Glomerular visceral epithelial cell (primary cell): ENCODE measurements around the gene SF3B4.
"Not testable (repeated sequence)": the region's sequence is repeated elsewhere in the genome, so short reads cannot be mapped to it uniquely, and the experiment has no call there.

Experiments
- DNase-seq: peaks from one replicate; pipeline ENCODE4 v3.0.0-alpha.2; 2016; ENCODE audit errors: extremely low spot score

Gene SF3B4, protein sequence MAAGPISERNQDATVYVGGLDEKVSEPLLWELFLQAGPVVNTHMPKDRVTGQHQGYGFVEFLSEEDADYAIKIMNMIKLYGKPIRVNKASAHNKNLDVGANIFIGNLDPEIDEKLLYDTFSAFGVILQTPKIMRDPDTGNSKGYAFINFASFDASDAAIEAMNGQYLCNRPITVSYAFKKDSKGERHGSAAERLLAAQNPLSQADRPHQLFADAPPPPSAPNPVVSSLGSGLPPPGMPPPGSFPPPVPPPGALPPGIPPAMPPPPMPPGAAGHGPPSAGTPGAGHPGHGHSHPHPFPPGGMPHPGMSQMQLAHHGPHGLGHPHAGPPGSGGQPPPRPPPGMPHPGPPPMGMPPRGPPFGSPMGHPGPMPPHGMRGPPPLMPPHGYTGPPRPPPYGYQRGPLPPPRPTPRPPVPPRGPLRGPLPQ

DNA sequence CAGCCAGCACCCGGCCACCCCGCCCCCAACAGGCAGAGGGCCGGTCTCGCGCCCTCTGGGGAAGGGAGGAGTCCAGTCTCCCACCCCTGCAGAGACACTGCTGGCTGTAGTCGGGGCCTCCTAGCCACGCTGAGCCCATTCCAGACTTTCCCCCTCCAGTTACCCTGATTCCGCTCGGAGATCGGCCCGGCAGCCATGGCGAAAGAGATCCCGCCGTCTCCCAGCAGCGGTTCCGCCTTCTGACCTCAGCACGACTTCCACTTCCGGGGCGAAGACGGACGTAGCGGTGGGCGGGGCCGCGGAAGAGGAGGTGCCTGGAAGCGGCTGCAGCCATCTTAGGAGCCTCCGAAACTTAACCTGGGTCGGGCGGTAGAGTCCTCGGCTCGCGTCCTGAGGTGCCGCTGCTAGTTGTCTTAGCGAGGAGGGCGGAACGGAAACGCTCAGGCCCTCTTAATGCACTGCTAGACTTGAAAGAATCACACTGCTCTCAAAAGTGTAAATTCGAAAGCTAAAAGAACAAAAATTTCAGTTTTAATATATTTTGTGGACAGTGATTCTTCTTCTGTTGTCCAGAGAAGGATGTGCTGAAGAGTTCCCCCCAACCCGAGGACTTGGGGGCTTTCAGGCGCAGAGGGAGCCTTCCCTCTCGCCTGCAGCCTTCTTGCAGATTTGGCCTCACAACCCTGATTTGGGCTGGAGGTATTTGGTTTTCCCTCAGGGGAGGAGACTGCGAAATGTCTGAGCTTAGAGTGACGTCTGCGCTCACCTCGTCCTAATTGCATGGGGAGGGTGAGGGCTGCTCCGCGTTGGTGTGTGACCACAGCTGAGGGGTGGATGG is at the start of gene SF3B4:
TSS of gene SF3B4 (minus strand) at position 241 of the 838 bp plus-strand sequence. CDS start at position 197, 44 bp downstream.
- peak; percentile 94 for DNase-seq

DNA sequence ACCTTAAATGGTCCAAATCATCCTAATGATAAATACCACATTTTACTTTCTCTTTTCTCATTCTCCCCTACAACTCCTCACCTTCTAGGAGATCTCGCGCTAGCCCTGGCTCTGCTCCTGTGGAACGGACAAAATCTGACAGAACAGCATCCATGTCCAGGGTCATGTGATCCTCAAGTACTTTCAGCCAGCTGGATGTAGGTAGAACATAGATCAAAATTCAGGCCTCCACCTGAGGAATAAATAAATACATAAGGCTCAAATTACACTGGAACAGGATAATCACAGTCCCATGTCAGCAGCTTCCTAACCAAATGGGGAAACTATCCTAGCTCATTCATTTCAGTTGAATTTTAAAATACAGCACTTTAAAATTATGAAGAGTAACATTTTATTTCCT is 49.7 kb upstream of the SF3B4 start:
- DNase-seq, result no peak

DNA sequence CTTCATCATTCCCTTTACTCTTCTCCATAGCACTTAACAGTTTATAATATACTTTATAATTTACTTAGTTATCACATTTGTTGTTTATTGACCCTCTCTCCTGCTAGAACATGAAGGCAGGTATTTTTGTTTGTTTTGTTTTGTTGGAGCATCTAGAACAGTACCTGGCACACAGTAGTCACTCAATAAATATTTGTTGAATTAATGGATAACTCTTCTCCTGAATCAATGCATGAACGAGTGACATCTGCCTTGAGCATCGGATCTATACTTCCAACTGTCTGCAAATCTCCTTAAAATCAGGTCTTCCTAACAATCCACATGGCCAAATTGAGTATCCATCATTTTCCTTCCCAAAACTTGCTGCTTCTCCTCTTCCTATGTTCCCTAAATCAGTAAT is 44.9 kb upstream of the SF3B4 start:
- DNase-seq, result no peak

DNA sequence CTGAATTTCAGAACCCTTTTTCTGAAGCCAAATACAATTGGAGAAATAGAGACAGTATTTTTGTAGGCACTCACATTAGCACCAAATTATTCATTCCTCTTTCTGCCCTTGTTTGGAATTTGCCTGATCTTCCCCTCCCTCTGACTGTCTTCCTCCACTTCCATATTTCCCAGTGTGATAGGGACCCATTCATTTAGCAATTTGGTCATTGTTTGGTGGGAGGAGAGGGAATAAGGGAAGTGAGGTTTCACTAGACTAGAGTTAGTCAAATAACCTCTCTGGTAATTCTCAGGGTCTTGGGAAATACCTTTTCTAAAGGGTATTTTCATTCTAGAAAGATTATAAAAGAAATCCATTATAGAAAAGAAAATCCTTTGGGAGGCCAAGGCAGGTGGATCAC is 40.0 kb upstream of the SF3B4 start:
- DNase-seq, result no peak

DNA sequence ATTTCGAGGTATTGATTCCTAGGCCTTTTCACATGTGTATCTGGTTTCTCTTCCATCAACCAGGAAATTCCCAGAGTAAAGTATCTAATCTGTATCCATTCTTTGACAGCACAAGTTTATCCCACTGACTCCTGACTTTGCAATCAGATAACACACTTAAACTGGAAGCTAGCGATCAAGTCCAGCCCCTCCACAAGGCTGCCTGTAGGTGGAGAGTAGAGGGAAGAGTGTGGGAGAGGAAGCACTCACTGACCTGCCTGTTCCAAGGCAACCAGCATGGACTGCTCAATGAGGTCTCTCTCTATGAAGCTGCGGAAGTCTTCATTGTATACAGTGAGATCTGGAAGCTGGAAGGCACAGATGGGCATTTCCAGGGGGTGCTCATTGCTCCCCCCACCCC is 39.4 kb upstream of the SF3B4 start:
- no peak for DNase-seq

DNA sequence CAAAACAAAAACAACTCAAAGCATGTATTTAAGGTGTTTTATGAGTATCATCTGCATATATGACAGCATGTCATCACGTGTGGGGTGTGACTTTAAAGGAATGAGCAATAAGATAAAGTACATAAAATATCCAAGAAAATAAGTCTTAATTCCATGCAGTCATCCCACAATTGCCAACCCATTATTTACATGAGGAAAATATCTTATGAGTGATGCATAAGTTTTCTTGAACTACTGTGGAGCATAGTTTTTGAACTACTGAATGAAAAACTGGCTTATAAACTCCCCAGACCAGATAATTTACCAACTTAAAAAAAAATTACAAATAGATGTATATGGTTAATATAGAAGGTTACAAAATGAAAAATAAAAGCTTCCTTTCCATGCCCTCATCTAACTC is 38.8 kb upstream of the SF3B4 start:
- DNase-seq, result no peak

DNA sequence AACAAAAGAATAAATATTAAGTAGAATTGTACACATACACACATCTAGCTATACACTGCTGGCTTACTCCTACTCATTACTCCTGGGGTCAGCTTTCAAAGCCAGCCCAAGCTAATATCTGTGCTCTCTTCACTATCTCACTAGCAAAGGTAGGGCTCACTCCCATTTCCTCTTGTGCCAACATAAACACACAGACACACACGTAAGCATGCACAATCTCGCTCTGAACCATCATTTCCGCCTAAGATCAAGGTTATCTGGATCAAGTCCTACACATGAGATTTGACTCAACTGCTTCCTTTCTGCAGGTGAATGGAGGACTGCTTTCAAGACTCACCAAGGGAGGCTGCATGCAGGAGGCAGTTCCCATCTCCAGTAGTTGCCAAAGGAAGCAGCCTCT is 37.8 kb upstream of the SF3B4 start:
- DNase-seq, result no peak

DNA sequence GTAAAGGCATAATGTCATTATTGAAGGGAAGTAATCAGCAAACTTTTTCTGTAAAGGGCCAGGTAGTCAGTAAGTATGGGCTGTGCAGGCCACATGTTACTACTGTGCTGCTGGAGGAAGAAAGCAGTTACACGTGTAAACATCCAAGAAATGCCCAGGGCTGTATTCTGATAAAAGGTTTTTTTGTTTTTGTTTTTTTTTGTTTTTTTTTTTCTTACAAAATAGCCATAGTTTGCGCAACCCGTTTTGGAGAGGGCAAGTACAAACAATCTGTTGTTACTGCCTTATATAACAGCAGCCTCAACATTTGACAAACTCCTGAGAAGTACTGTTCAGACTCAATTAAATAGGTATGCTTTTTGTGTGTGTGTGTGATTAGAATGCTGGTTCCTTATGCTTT is 35.8 kb upstream of the SF3B4 start:
- no peak for DNase-seq

DNA sequence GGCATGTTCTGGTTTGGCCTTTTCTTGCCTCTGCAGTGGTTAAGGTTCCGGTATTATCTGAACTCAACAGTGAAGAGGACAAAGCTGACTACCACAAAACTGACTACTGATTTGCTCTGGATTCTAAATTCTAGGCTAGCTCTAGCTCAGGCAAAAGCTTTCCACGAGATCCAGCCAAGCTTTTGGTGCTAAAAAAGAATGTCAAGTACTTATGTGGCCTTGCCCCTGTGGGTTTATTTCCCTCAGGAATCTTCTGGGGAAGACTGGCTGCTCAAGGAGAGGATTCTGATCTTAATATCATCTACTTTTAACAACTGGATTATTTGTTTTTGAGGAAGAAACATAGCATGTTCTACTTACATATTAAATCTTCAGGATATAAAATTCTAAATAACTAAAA is 35.1 kb upstream of the SF3B4 start:
- DNase-seq, result no peak

DNA sequence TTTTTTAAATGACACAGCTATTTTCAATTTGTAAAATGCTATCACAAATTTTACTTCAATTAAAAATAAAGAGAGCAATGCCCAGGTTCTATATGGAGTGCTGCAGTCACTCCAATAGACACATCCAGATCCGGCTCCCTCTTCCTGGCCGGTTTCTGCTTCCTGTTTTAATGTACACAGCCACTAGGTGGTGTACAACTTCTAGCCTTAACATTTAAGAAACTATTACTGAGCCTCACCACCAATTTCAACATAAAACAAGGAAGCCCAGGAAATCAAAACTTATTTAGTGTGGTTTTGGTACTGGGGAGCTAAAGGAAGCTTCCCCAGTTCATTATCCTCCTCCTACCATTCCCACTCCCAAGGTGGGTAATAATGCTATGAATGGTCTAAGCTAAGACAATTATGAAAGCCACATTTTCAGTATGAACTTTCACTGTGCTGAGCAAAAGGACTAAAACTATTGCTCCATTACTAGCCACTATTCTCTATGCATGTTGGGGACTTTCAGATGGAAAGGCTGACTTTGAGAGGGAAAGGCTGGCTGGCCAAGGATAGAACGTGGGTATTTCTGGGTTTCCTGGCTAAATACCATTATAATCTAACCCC is 34.5 kb upstream of the SF3B4 start:
- DNase-seq, result peak; percentile 80

DNA sequence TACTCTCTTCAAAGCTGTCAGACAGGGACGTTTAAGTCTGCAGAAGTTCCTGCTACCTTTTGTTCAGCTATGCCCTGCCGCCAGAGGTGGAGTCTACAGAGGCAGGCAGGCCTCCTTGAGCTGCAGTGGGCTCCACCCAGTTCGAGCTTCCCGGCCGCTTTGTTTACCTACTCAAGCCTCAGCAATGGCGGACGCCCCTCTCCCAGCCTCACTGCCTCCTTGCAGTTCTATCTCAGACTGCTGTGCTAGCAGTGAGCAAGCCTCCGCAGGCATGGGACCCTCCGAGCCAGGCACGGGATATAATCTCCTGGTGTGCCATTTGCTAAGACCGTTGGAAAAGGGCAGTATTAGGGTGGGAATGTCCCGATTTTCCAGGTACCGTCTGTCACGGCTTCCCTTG is 29.9 kb upstream of the SF3B4 start:
- not testable (repeated sequence) for DNase-seq

DNA sequence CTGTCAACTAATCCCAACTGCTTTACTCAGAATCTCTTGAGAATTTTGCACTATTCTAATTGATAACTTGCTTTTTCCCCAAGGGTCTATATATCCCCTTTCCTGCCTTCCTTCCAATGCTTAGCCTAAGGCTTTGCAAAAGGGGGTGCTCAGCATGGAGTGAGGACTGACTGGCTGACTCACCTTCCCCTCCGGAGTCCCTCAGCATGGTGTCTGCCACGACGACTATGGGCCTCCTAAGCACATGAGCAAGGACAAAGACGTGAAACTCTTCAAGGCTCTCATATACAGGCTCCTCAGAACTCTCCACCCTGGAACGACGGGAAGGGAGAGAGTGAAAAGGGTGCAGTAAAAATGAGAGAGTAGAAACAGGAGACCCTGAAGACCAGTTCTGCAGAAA is 22.3 kb upstream of the SF3B4 start:
- DNase-seq, result no peak

DNA sequence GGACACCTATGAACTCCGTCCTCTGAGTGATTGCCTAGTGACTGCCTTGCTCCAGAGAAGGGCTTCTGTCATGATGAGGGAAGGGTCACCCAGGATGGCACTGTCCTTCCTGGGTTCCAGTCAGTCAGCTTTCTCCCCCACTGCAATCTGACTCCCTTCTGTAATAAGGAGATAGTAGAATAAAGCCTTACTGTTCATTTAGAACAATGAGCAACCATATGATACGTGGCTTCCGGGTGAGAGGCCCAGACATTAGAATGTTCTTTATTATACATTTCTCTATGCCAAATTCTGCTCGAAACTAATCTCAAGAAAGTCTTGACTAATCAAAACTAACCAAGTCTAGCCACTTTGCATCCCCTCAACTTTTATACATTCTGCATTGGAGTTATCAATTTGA is 17.6 kb upstream of the SF3B4 start:
- DNase-seq, result no peak

DNA sequence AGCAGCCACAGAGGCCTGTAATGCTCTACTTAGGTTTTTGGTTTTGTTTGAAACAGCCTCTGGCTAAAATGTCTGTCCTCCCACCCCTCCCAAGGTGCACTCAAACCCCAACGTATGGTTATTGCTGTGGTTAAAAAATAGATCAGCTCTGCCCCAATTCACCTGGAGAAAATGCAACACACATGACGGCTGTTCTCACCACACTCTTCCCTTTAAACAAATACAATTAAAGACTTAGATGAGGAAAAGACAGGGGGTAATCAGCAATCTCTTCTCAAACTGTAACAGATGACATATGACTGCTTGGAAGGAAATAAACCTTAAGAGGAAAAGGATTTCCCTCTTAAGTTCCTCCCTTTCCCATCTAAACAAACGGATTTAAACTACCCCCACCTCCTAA is 15.3 kb upstream of the SF3B4 start:
- DNase-seq, result no peak

DNA sequence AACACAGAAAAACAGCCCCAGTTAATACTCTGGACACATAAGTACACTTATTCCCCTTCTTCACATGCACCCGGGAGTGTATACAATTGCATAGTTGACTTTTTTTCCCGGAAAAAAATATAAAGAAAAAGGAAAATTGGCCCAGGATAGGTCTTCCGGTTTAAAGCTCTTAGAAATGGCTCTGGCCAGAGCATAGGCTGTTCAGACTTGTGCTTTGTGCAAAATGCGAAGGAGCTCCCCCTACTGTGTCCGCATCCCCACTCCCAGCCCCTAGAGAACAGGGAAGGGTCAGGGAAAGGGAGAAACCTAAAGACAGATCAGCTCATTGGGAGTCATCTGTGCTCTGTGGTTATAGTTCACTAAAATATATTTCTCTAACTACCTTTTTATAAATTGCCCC is 14.6 kb upstream of the SF3B4 start:
- DNase-seq, result no peak

DNA sequence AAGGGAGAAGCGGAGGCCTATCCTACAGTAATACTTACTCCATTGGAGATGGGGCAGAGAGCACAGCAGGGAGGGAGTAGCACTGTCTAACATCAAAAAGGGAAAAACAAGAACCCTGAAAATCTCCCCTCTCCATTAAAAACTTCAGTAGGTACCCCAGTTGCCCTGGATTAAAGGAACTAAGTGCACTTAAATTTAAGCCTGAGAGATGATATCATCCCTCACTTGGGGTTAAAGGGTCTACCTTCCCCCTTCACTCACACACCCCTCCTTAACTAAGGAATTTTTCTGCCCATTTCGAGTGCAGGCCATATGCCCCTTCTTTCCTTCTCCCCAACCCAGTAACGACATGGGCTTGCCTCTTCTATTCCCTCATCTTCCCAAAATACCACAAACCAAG is 12.8 kb upstream of the SF3B4 start:
- DNase-seq, result no peak

DNA sequence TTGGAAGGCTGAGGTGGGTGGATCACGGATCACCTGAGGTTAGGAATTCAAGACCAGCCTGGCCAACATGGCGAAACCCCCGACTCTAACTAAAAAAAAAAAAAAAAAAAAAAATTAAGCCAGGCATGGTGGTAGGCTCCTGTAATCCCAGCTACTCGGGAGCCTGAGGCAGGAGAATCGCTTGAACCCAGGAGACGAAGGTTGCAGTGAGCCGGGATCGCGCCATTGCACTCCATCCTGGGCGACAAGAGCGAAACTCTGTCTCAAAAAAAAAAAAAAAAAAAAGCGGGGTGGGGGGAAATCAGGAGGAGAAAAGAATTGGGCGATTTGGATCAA is 11.0 kb upstream of the SF3B4 start:
- not testable (repeated sequence) for DNase-seq

DNA sequence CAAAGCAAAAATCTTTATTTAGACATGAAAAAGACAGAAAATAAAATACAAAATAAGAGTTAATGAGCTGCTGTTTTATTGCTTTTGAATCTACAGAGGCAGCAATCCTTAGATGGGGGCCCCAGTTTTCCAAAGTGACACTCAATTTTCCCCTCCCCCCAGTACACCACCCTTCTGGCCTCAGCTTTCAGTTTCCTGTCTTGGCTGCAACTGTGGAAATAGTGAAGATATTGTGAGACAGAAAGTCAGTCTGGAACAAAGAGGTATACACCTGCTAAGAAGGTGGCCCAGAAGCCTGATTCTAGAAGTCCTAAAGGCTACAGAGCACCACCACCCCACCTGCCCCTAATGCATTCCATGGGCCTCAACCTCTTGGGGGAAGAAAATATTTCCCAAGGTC is 10.2 kb upstream of the SF3B4 start:
- DNase-seq, result no peak

DNA sequence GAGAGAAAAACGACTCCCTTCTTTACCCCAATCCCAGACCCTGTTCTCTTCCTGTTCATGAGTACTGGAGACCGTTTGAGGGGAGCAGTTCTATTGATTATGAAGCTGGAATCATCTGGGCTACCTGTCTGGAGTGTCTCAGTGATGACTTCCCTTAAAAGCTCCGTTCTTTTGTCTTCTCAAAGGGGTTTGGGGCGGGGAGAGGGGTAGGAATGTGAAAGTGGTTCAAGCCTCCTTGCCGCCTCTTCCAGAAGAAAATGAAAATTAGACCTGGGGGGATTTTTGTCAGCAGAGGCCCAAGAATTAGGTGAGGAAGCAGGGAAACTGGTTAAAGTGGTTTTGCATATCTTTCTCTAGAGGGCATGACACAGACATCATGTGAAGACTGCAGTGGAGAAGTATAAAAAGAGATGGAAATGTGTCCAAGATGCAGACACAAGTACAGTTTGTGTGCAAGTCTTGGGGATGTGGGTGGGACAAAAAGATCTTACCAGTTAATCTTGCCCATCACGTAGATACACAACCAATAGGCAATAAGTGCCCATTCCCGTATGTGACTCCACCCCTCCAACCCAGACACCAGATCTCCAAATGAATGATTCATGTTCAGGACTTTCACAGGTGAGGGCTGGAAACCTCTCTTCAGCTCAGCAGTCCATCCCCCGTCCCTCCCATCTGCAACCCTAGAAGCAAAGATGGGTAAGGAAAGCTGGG is 9.5 kb upstream of the SF3B4 start:
- peak; percentile 70 for DNase-seq

DNA sequence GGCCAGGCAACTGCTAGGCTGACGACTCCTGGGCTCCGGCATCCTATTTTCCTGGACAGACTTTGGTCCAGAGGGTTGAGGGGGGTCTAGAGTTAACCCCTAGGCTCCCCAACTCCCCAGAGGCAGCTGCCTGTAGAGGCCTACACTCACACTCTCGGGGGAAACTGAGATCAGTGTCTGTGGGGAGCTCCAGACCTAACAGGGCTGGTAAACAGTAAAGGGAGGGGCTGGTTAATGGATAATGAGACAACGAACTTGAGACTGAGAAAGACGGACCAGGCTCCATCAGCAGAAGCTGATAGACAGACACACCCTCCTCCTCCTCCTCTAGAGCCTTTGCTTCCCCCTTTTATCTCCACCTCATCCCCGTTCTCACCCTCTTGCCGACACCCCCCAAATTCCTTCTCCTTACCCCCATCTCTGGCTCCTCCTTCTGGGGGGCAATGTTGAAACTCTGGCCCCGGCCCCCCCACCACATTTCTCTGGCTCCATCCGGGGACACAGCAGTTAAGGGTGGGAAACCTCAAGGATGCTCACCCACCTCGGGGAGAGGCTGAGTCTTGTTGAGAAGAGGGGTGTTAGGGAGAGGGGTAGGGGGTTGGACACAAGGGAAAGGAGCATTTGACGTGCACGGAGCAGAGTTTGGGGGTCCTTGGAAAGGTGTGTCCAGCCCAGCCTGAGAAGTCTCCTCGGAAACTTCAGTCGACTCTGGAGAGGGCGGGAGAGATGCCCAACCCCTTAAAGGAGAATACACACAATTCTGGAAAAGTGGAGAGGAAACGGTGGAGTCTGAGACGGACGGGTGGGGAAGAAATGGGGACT is 8.8 kb upstream of the SF3B4 start, which contains the start of gene MTMR11:
TSS of gene MTMR11 (minus strand) at position 710 of the 822 bp plus-strand sequence. CDS start at position 478, 232 bp downstream.
- DNase-seq, result peak; percentile 46

DNA sequence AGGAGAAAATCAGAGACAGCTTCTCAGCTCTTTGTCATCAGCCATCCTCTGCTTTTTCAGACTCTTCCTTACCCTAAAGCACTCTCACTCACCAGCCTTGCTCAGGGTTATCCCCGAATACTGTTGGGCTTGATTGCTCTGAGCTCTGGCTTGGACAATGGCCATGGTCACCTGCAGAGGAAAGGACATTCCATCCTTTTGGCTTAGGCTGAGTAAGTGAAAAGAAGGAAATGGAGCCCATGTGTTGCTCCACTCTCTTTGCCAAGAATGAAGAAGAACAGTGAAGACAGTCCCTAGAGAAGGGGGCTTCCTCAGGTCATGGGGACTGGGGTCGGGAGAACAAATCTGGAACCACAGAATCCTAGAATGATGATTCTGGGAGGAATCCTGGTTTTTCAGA is 6.8 kb upstream of the SF3B4 start:
- no peak for DNase-seq
